Ectodermal cell (in vitro differentiated cells): ENCODE results near the gene NPAS2.
A peak's percentile ranks its signal among the peaks of the same experiment; 100 is the strongest.

Experiments
- H3K27ac ChIP-seq: 2 replicates; pipeline ENCODE4 v1.7.0; 2013; ENCODE audit warnings: mild to moderate bottlenecking, low read depth, low read length; ENCODE audit not compliant: insufficient read depth, poor library complexity, severe bottlenecking
- H3K27me3 ChIP-seq: 2 replicates; pipeline ENCODE4 v1.7.0; 2013; ENCODE audit warnings: mild to moderate bottlenecking, low read length; ENCODE audit not compliant: insufficient read depth, control insufficient read depth, poor library complexity, severe bottlenecking
- H3K36me3 ChIP-seq: one replicate; pipeline ENCODE4 v1.7.0; 2013; ENCODE audit warnings: low read length; ENCODE audit not compliant: control insufficient read depth, insufficient read depth
- H3K4me1 ChIP-seq: one replicate; pipeline ENCODE4 v1.7.0; 2013; ENCODE audit warnings: low read length; ENCODE audit not compliant: control insufficient read depth, insufficient read depth
- H3K4me3 ChIP-seq: 2 replicates; pipeline ENCODE4 v1.7.0; 2013; ENCODE audit warnings: low read depth, low read length, control low read depth; ENCODE audit not compliant: insufficient read depth
- H3K9me3 ChIP-seq: 2 replicates; pipeline ENCODE4 v1.7.0; 2013; ENCODE audit warnings: mild to moderate bottlenecking, low read length, moderate library complexity; ENCODE audit not compliant: control insufficient read depth
- WGBS, 2 experiments: methylation state at CpG; one replicate each; pipeline ENCODE4 v1.1.7; 2013; ENCODE audit warnings: missing lambda C conversion rate in 2 of 2; 5-methylcytosine and 5-hydroxymethylcytosine counted together

The NPAS2 gene

GRCh38 chr2:100820523-100821254 lies 750 bp downstream of the NPAS2 start:
- peaks cover 70% of the 10 kb centered on the region for H3K27me3 ChIP-seq
- peak overlapping the region; percentile 50 for H3K4me3 ChIP-seq
- H3K27ac ChIP-seq, result no peak overlapping the region
- H3K9me3 ChIP-seq, result no peaks in the 10 kb centered on the region
- H3K4me1 ChIP-seq, result peaks cover 11% of the 10 kb centered on the region
- WGBS, 2 experiments, result 1 to 2% methylated on average over 60 of the region's 60 CpGs
- H3K36me3 ChIP-seq, result no peaks in the 10 kb centered on the region

DNA sequence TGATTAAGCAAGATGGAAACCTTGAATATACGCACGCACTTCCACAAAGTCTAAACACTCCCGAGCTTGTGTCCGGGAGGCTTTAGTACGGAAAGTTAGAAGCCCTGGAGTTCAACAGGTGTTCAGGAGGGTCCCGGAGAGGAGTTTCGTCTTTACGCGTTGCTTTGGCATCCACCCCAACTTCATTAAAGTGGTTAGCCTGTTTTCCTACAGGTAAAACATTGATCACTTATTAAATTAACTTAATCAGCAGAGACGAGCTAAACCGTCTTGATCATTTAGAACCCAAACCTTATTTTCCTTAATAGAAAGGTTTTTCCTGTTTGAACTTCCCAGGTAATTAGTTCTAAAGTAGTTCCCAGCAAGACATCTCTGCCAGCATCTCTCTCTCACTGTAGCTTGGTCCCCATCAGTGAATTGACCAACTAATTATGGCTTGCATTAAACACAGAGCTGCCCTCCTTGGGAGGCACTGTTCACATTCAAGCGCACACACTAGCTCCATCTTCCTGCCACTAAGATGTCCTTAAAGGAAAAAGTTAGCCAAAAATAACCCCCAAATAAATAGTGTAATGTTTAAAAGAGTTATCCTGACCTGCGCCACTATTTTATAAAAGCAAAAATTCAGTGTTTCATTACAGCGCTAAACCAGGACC lies 1.4 kb downstream of the NPAS2 start:
- Histone ChIP-seq H3K4me1 (peaks cover 11% of the 10 kb centered on the region), H3K36me3 (no peaks in the 10 kb centered on the region), H3K27me3 (peaks cover 70% of the 10 kb centered on the region), H3K9me3 (no peaks in the 10 kb centered on the region), H3K27ac (no peak overlapping the region), H3K4me3 (no peak overlapping the region)
- 31 to 32% methylated on average over 14 of the region's 14 CpGs for WGBS, 2 experiments

- H3K4me1 ChIP-seq, result peaks cover 11% of the 10 kb centered on the region
- H3K4me3 ChIP-seq, result no peak overlapping the region
- H3K27ac ChIP-seq, result no peak overlapping the region
- no peaks in the 10 kb centered on the region for H3K9me3 ChIP-seq
- 64 to 65% methylated on average over 9 of the region's 9 CpGs for WGBS, 2 experiments
- H3K36me3 ChIP-seq, result no peaks in the 10 kb centered on the region
- peaks cover 69% of the 10 kb centered on the region for H3K27me3 ChIP-seq
These were observed 1.9 kb downstream of the NPAS2 start for GRCh38 chr2:100821911-100822265.

GRCh38 chr2:100822587-100823248 lies 2.8 kb downstream of the NPAS2 start:
- no peaks in the 10 kb centered on the region for H3K36me3 ChIP-seq
- H3K4me3 ChIP-seq, result no peak overlapping the region
- peaks cover 11% of the 10 kb centered on the region for H3K4me1 ChIP-seq
- H3K9me3 ChIP-seq, result no peaks in the 10 kb centered on the region
- no peak overlapping the region for H3K27ac ChIP-seq
- H3K27me3 ChIP-seq, result peaks cover 61% of the 10 kb centered on the region
- WGBS, 2 experiments, result 63 to 73% methylated on average over 6 to 9 of the region's 9 CpGs

DNA sequence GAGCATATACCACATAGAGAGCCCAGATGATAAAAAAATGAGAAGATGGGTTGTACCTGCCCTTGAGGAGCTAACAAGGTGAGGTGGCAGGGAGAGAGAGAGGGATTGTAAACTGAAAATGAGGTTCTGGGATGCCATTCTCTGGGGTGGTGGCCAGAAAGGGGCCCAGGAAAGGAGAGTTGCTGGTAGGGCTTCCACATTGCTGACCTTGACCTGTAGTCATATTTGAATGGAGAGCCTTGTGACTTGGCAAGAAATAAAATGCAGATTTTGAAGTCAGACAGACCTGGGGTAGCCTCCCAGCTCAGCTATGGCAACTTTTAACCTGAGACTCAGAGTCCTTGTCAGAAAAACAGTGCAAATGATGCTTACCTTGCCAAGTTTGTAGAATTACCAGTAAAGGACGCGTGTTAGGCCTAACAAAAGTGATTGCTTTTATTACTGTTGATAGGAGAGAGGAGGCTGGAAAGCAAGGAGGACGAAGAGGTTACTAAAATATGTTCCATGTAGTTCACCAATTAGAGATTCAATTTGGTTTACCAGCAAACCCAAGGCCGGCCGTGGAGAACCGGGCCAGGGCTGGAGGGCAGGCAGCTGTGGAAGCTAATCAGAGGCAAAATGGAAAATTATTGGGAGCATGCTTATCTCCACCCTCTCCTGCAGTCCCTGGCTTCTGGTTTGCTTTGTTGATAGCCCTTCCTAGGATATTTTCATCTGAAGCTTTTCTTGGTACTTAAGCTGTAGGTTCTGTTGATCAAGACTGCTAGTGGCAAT lies 3.9 kb downstream of the NPAS2 start:
- Histone ChIP-seq H3K4me3 (no peak overlapping the region), H3K36me3 (no peaks in the 10 kb centered on the region), H3K4me1 (peaks cover 11% of the 10 kb centered on the region), H3K9me3 (no peaks in the 10 kb centered on the region), H3K27ac (no peak overlapping the region), H3K27me3 (peaks cover 49% of the 10 kb centered on the region)
- WGBS, 2 experiments, result 94 to 95% methylated on average over 6 of the region's 6 CpGs

DNA sequence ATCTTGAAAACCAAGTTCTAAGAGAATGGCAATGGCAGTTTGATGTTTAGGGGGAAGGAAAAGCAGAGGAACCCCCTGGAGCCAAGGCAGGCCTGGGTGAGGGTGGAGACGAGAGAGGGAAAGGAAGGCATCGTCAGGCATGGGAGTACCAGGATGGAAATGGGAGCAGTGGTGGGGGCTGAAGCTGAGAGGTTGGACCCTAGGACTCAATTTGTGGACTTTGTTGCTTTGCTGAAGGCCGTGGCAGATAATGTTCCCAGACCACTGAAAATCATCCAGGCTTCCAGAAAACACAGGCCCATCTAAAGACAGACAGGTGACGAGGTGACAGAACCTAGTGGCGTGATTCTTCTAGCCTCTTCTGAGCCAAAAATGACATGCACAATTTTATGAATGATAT lies 4.9 kb downstream of the NPAS2 start:
- peaks cover 40% of the 10 kb centered on the region for H3K27me3 ChIP-seq
- no peaks in the 10 kb centered on the region for H3K36me3 ChIP-seq
- WGBS, 2 experiments, result 94% methylated on average over 5 of the region's 5 CpGs
- no peak overlapping the region for H3K27ac ChIP-seq
- H3K9me3 ChIP-seq, result no peaks in the 10 kb centered on the region
- H3K4me3 ChIP-seq, result no peak overlapping the region
- peaks cover 8% of the 10 kb centered on the region for H3K4me1 ChIP-seq

GRCh38 chr2:100826494-100826893 lies 6.6 kb downstream of the NPAS2 start:
- Histone ChIP-seq H3K4me1 (no peaks in the 10 kb centered on the region), H3K9me3 (no peaks in the 10 kb centered on the region), H3K36me3 (no peaks in the 10 kb centered on the region), H3K4me3 (no peak overlapping the region), H3K27me3 (peaks cover 24% of the 10 kb centered on the region), H3K27ac (no peak overlapping the region)
- whole genome bisulfite sequencing, 2 experiments, result 100% methylated on average over 1 of the region's 2 CpGs; no CpG with 5 or more reads in 1 of the 2 experiments

GRCh38 chr2:100831158-100831750 lies 11.3 kb downstream of the NPAS2 start:
- Histone ChIP-seq H3K27ac (no peak overlapping the region), H3K4me1 (no peaks in the 10 kb centered on the region), H3K27me3 (no peaks in the 10 kb centered on the region), H3K4me3 (no peak overlapping the region), H3K9me3 (no peaks in the 10 kb centered on the region), H3K36me3 (no peaks in the 10 kb centered on the region)
- 93 to 98% methylated on average over 9 of the region's 9 CpGs for WGBS, 2 experiments

DNA sequence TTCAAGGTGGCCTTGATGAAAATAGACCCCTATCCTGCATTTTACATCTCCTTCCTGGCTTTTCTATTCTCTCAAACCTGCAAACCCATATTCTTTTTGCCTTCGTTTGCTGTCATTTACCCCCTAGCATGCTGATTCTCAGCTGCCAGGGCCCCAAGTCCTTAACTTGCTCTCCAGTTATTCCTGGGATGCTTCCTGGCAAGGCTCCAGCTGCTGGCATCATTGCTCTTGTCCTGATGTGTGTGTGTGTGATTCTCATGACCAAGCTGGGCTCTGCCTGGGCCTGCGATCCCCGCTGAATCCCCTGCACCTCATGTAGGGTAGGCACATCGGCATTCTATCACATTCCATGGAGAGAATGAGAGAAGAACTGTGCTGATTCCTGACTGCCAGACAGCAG lies 11.9 kb downstream of the NPAS2 start:
- Histone ChIP-seq H3K9me3 (no peaks in the 10 kb centered on the region), H3K36me3 (no peaks in the 10 kb centered on the region), H3K4me3 (no peak overlapping the region), H3K27ac (no peak overlapping the region), H3K4me1 (no peaks in the 10 kb centered on the region), H3K27me3 (no peaks in the 10 kb centered on the region)
- 91 to 94% methylated on average over 4 of the region's 4 CpGs for WGBS, 2 experiments
